Ammon's horn (tissue), 1 donor: ENCODE results near the gene FAM117B.
A peak's percentile ranks its signal among the peaks of the same experiment; 100 is the strongest.
"Not testable (repeated sequence)": the region's sequence is repeated elsewhere in the genome, so short reads cannot be mapped to it uniquely, and the experiment has no call there.

Source experiments
- DNase-seq: peaks from one replicate; pipeline ENCODE4 v3.0.0-alpha.2; 2016; ENCODE audit warnings: low spot score

FAM117B gene

DNA sequence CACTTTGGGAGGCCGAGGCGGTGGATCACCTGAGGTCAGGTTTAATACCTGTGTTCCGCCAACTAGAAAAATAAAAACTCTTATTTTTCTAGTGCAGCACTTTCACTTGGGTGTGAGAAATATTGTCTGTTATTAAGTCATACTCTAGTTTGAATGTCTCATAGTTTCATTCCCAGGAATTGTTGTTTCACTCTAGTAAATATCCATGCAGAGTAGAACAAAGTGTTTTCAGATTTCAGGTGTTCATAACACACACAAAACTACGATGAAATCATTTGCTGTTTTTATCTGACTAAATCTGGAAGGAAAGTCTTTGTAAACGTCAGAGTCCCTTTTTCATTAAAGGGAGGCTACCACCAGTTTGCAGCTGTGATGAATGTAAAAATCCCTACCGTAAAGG, 4.0 kb downstream of the FAM117B start:
- DNase-seq: no peak

DNA sequence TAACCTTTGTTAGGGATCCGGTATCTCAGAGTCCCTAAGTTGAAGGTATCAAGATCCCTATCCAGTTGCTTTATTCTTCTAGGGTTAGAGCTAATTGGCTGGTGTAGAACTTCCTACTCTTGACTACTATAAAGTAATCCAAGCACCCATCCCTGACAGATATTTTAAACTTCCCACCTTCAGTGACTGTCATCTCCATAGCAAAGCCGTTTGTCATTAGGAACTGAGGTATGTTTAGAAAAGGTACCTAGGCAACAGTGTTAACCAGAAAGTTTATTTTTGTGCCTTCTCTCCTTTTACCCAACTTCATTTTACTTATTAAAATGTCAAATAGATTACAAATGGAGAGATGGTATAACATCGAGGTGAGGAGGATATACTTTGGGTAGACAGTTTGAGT, 4.5 kb downstream of the FAM117B start:
- no peak for DNase-seq

DNA sequence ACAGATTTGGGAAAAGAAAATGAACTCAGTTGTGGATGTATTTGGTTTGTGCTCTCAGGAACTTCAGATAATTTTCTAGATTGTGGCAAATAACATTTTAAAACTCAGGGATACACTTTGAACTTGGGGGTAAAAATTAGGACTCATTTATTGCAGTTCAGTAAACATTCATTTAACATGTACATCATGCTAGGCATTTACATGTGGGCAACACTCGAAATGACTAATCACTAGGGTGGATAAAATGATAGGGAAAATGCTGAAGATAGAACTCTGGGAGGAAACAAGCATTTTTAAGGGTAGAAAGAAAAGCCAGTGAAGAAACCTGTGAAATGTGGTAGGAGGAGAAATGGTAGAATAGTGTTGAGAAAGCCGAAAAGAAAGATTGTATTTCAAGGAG, 7.8 kb downstream of the FAM117B start:
- no peak for DNase-seq

GRCh38 chr2:202643012-202643858, 8.5 kb downstream of the FAM117B start:
- no peak for DNase-seq

- no peak for DNase-seq
Measured at GRCh38 chr2:202652119-202652518, 17.4 kb downstream of the FAM117B start.

GRCh38 chr2:202653890-202654289, 19.1 kb downstream of the FAM117B start:
- no peak for DNase-seq

- DNase-seq: no peak
Measured at GRCh38 chr2:202657876-202658275, 23.1 kb downstream of the FAM117B start.

- no peak for DNase-seq
Measured at GRCh38 chr2:202660796-202661195, 26.0 kb downstream of the FAM117B start.

DNA sequence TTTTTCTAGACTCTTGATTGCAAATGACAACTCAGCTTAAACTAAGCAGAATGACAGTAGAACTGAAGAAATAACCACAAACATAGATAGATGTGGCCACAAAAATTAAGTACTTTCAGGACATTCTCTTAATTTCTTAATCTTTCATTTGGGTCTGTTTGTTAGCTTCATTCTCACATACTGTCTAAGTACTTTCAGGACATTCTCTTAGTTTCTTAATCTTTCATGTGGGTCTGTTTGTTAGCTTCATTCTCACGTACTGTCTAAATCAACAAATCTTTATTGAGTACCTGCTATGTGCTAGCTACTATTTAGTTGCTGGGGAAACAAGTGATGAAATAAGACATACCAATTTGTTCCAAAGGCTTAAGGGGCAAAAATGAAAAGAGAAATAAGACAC, 35.1 kb downstream of the FAM117B start:
- no peak for DNase-seq

- DNase-seq: peak; percentile 17
Measured at GRCh38 chr2:202671317-202672035, 36.7 kb downstream of the FAM117B start.

DNA sequence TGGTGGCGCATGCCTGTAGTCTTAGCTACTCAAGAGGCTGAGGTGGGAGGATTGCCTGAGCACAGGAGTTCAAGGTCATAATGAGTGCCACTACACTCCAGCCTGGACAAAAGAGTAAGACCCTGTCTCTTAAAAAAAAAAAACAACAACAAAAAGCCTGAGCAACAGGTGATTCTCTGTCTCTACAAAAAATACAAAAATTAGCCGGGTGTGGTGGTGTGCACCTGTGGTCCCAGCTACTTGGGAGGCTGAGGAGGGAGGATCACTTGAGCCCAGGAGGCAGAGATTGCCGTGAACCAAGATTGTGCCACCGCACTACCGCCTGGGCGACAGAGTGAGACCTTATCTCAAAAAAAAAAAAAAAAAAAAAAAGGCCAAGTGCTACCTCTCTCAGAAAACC, 40.3 kb downstream of the FAM117B start:
- not testable (repeated sequence) for DNase-seq

- no peak for DNase-seq
Measured at GRCh38 chr2:202679980-202680379, 45.2 kb downstream of the FAM117B start.

GRCh38 chr2:202680512-202680911, 45.7 kb downstream of the FAM117B start:
- DNase-seq: no peak

- no peak for DNase-seq
Measured at GRCh38 chr2:202681688-202682205, 47.0 kb downstream of the FAM117B start.

DNA sequence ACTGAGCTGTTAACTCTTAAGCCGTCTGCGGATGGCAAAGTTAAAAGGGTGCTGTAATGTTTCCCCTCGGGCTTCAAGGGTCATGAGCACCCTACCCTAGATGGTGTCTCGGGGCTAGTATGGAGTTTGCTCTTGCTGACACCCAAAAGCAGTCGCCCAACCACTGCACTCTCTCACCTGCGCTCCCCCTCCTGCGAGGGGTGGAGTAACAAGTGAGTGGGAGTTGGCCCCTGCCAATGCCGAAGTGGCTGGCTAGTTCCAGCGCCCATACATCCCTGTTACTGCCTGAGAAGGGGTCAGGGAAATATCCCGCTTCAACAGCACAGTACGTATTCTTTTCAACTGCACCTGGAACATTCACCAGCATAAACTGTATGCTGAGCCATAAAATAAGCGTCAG, 47.5 kb downstream of the FAM117B start:
- no peak for DNase-seq

DNA sequence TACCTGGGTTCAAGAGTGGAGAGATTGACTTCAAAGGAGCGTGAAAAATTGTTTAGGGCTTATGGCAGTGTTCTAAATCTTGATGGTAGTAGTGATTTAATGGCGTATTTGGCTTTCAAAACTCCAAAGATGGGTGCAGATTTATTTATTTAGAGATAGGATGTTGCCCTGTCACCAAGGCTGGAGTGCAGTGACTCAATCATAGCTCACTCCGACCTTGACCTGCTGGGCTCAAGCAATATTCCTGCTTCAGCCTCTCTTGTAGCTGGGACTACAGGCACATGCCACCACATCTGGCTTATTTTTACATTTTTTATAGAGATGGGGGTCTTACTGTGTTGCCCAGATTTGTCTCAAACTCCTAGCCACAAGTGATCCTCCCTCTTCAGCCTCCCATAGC, 52.5 kb downstream of the FAM117B start:
- DNase-seq: no peak

DNA sequence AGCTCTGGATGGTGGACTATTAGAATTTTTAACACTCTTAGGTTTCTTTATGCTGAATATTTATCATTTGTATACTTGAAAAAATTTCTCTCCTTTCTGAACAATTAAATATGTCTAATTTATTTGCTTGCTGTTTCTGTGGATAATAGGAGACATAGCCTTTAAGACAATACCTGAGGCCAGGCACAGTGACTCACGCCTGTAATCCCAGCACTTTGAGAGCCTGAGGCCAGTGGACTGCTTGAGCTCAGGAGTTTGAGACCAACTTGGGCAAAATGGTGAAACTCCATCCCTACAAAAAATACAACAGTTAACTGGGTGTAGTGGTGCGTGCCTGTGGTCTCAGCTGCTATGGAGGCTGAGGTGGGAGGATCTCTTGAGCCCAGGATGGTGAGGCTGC, 54.7 kb downstream of the FAM117B start:
- DNase-seq: no peak

GRCh38 chr2:202689898-202690297, 55.1 kb downstream of the FAM117B start:
- no peak for DNase-seq

GRCh38 chr2:202690321-202690900, 55.6 kb downstream of the FAM117B start:
- DNase-seq: no peak

DNA sequence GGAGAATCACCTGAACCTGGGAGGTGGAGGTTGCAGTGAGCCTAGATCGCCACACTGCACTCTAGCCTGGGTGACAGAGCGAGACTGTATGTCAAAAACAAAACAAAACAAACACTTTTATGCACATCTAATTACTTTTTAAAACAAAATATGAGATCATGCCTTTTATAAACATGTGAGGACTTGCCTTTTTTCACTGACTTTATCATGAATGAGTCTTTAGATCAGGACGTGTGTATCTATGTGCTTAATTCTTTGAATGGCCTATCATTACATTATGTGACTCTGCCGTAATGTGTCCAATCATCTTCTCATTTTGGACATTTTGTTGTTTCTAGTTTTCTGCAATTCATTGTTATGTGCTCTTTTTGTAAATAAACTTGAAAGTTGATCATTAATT, 58.7 kb downstream of the FAM117B start:
- DNase-seq: no peak

GRCh38 chr2:202695166-202695565, 60.4 kb downstream of the FAM117B start:
- no peak for DNase-seq

- DNase-seq: no peak
Measured at GRCh38 chr2:202700075-202700901, 65.5 kb downstream of the FAM117B start.
